ENCODE measurements around the gene SMCP.

- TF ChIP-seq CTCF (IDR thresholded peaks at IDR 0.05; ENCODE audit: low read length): no peak
- no peak for TF ChIP-seq EZH2phosphoT487 (IDR thresholded peaks at IDR 0.05; ENCODE audit: low read length)
- TF ChIP-seq EZH2 (optimal IDR thresholded peaks at IDR 0.05; ENCODE audit: low read depth, low read length): no peak
These were observed 23.5 kb downstream of the SMCP start for GRCh38 chr1:152901631-152902030.
